HG02870 (cell line): ENCODE results near the gene SEMA4D.

ENCODE experiments used
- ATAC-seq: cut with Tn5 transposase; IDR thresholded peaks from one replicate; pipeline ENCODE4 v1.9.1; 2021; ENCODE audit warnings: mild to moderate bottlenecking, moderate library complexity; ENCODE audit not compliant: unreplicated experiment

Gene SEMA4D

DNA sequence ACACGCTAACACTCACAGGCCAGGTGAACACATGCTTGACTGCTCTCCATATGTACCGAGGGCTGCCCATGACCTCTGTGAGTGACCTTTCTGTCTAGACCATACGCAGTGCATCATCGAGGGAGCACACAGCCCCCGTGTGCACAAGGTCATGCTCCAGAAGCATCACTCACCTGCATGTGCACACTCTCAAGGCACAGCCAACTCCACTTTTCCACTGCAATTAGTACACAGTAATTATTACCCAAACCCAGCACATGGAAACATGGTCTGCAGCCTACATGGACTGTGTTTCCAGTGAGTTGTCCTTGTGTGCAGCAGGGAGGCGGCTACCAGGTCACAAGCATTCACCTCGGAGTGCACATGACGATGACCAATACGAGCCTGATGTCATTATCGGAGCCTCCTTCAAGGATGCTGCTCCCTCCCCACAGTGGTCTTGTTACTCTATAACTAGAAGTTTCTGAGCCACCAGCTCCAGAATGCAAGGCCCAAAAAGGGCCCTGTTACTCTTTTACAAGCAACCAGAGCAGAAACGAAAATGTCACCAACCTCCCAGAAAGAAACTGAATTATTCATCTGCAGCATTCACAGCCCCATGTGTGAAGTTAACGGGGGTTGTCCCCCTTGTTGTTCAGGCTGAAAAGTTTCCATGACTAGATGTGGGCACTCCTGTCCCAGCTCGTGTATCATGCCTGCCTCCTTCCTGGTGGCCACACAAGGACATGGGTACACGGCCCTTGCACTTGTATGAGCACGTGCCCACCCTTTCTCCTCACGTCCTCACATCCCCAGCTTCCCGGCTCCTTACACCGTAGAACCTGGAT, 31.2 kb downstream of the SEMA4D start:
- ATAC-seq: peak; percentile 51

DNA sequence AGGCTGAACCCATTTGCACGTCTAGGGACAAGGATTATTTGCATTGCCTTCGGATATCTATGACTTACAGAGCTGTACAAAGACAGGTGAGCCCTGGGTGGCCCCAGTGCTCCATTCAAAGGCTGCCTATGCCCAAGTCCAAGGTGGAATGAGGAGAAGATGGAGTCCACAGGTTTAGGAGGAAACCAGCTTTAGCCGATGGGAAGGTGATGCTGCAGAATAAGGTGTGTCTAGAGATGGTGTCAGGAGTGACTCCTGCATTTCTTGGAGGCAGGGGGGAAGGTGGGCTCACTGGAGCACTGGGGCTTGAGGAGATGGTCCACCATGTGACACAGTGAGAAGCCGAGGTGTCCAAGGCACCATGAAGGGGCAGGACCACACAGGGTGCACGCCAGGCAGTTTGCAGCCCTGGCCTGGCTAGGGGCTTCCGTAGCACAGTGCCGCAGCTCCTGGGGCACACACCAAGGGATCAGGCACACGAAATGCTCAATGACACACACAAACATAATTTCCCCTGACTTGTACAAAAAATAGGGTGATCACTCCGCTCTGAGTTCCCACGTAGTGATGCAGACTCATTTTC, 32.1 kb downstream of the SEMA4D start:
- no peak for ATAC-seq

DNA sequence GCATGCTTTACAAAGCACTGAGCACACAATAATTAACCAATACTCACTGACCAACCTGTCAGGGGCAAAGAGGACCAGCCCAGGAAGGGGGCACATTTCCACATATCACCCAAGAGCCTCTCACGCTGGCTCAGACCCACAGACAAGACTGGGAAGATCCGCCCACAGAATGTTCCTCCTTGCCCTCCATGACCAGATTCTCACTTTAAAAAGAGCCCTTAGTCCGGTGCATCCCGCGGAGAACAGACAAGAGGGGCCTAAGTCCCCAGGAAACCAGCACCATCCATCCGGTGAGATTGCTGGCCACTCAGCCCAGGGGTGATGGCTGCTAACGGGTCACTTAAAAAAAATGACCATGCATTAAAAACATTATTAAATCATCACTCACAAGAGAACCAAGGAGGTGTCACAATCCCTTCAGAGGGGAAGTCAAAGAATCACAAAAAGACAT, 32.9 kb downstream of the SEMA4D start:
- ATAC-seq: no peak

DNA sequence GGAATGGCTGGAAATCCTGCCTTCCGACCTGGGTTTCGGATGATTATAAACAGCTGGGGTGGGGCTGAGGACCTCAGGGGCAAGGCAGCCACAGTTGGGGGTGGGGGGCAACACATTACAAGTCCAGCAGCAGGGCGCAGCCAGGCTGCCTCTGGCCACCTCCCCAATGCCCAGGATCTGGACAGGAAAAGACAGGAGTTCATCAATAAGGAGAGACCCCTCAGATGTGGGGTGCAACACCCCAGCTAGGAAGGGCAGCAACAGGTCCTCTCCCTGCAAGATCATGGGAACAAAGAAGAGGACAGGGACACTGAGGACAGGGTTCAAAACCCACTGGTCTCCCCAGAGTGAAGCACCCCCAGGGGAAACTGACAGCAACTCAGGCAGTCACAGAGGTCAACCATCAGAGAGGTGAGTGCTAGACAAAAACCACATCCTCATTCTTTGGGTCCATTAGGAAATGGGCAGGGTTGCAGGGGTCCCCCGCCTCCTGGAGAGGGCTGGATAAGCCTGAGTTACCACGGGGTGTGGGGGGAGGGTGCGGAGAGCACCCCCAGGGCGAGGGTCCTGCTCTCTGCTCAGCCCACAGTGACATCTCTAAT, 33.5 kb downstream of the SEMA4D start:
- ATAC-seq: no peak

DNA sequence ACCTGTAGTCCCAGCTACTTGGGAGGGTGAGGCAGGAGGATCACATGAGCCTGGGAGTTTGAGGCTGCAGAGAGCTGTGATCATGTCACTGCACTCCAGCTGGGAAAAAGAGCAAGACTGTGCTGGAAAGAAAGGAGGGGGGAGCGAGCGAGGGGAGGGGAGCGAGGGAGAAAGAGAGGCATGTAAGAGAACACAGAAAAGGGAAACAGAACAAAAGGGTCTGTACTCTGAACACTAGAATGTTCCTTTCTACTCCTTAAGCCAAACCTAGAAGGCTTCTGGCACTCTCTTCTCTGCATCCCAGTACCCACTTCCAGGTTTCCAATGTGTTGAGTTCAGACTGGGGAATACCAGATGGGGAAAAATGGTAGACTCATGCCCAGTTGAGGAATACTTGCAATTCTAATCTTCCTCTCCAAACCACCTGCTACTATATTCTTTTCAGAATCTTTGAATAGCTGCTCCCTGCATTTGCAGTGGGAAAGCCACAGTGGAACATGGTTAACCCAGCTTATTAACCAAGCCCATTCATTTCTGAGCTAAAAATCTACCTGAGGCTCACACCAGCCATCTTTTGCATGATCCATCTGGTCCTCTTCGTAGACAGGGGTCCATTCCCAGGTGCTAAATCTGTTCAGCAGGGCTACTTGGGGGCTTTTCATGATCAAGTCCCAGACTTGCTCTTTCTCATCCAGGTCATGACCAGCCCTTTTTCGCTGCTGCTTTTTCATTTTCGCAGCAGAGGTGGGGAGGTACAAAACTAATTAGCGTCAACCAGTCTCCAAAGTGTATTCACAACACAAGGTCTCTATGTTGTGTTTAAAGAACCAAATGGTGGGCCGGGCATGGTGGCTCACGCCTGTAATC, 34.9 kb downstream of the SEMA4D start:
- no peak for ATAC-seq

DNA sequence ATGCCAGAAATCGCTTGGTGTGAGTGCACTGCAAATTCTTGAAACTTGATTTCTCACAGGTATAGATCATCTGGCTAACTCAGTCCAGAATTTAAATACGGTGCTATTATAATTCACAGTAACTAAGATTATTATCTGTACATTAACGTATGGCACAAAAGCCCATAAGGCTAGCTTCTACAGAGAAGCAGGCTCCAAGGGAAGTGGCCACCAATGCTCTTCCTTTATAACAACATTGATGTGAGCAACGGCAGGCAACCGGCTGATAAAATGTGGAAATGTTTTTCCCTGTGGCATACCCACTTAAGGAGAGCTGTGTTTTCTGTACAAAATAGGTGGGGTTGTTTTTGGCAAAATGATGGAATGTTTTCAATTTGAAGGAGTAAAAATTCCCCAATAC, 35.7 kb downstream of the SEMA4D start:
- no peak for ATAC-seq

DNA sequence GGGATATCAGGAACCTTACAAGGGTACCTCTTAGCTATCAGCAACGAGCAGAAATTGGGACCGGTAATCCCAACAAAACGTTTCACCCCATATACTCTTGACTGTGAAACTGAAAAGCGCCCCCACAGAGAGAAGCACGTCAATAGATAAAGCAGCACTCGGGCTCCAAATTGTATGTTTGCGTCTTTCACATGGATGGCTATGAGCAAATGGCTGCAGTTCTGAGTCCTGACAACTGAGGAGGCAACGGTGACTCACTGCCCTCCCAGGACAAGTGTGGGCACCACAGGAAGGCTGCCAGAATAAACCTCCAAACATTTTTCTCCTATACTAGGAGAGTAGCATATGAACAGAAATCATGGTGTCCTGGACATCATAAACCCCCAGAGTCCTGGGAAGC, 36.6 kb downstream of the SEMA4D start:
- no peak for ATAC-seq

DNA sequence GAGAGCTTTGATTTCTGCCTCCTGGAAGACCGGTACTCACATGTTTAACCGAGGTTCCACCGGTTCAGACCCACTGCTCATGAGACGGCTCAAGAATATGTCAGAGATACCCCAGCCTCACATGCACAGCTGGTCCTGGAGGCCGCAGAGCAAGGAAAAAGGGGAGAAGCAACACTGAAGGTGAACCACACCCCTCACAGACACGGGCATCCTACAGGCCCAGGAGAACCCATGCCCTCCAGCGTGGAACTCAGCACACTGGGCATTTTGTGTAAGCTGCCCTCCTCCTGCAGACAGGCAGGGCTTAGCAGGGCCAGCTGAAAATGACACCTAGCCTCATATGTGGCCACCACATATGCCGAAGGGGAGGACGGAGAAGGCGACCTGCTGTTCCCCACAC, 37.4 kb downstream of the SEMA4D start:
- ATAC-seq: no peak

DNA sequence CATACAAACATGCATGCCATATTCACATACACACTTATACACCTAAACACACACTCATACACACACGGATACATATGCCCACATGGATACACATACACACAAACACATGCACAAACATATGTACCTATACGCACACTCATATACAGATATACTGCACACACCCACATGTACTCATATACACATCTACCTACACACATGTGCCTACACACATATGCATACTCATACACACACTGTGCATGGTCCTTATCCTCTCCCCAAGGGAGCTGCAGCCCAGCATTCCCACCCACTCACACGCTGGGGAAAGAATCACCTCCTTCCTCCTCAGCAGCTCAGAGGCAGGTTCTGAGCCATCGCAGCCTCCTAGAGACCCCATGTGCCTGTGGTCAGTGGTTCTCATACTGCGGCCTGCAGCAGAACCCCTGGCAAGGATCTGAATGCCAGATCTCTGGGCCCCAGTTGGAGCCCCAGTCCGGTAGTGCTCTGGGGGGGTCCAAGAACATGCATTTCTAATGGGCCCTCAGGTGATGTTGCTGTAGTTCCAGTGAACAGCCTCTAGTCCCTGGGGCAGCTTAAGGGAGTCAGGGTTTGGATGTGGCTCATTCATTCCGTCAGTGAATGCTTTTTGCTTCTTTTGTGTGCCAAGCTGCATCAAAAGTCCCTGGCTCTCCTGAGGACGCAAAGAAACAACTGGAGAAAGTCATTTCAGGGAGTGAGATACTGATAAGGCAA, 39.0 kb downstream of the SEMA4D start:
- no peak for ATAC-seq

DNA sequence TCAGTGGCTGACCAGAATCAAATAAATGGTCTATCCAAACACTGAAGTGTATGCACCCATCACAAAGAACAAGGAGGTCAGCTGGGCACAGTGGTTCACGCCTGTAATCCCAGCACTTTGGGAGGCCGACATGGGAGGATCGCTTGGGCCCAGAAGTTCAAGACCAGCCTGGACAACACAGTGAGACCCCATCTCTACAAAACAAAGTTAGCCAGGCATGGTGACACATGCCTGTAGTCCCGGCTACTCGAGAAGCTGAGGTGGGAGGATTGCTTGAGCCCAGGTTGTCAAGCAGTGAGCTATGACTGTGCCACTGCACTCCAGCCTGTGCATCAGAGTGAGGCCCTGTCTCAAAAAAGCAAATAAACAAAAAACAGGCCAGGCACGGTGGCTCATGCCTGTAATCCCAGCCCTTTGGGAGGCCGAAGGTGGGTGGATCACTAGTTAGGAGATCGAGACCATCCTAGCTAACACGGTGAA, 40.5 kb downstream of the SEMA4D start:
- no peak for ATAC-seq

DNA sequence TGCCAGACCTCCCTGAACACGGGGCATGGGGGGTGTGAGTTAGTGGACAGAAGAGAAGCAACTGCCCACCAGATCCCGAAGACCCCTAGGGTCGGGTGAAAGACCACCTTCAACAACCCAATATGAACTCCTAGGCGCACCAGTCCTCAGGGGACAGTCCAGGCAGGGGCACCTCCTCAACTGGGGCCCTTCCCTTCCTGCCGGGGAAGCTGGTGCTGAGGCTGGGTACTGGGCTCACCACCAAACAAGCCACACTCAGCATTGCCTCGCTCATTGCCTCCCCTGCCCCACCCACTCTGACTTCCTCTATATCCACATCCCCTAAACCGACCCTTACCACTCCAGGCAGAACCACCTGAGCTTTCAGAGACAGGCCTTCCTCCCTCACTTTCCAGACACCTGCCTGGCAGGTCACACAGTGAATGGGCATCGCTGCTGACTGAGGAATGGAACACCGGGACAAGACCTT, 42.5 kb downstream of the SEMA4D start:
- no peak for ATAC-seq

DNA sequence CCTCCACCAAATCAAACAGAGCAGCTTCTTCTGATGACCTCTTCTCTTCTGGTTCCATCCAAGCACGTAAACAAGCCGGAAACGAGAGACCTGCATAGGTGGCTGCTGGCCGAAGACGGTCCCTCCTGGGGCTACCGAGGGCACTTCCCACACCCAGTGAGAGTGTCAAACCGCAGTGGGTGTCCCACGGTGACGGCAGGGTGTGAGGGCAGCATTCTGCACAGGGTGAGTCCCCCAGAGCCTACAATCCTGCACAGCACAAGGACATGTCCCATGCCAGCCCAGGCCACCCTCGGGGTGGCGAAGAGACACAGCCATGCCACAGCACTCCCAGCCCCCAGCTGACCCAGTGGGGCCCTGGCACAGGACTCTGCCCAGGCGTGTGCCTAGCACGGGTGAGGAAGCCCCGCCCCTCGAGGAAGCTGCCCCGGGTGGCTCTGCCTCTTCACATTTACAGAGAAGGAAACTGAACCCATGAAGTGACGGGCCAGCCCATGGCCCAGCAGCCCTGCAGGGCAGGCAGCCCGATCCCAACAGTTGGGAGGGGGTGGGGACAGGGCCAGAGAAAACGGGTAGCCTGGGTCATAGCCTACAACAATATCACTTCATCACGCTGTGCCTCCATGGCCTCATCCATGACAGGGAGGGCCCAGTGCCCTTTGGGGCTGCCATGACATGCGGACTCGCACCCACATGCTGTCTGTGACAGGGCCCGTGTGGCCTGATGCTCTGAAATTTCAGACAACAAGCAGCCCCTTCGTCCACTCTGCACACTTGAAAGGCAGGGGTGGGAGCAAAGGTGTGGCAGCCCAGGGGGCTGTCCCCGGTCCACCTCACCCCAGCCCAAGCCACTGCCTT, 43.2 kb downstream of the SEMA4D start:
- no peak for ATAC-seq

DNA sequence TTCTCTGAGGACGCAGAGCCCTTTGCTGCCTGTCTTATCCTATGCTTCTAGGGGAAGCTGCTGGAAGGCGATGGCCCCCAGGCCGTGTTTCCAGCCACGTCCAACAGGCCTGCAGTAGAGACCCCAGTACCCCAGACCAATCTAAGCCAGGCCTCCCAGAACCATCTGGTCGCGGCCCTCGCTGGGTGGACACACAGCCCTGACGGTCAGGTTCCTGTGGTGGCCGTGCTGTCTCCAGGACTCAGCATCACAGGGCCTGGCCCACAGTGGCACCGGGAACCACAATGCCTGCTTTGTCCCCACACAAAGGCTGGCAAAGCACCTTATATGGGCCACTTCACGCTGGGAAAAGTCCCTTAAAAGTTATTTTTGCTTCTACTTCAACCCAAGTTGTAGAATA, 44.5 kb downstream of the SEMA4D start:
- no peak for ATAC-seq

DNA sequence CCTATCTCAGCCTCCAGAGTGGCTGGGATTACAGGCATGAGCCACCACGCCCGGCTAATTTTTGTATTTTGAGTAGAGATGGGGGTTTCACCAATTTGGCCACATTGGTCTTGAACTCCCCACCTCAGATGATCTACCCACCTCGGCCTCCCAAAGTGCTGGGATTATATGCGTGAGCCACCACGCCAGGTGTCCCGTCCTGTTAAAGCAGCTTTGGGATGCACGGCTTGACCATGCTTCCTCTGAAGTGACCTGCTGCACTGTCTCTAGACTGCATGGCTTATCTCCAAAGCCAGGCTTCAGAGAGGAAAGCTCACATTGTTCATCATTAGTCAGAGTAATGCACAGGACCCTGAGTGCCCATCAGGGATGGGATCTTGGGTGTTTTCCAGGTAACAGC, 45.4 kb downstream of the SEMA4D start:
- ATAC-seq: no peak

DNA sequence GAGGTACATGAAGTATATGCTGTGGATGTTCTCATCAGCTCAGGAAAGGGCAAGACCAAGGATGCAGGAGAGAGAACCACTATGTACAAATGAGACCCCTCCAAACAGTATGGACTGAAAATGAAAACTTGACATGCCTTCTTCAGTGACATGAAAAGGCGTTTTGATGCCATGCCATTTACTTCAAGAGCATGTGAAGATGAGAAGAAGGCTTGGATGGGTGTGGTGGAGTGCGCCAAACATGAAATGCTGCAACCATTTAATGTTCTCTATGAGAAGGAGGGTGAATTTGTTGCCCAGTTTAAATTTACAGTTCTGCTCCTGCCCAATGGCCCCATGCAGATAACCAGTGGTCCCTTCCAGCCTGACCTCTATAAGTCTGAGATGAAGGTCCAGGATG, 47.7 kb downstream of the SEMA4D start:
- no peak for ATAC-seq

DNA sequence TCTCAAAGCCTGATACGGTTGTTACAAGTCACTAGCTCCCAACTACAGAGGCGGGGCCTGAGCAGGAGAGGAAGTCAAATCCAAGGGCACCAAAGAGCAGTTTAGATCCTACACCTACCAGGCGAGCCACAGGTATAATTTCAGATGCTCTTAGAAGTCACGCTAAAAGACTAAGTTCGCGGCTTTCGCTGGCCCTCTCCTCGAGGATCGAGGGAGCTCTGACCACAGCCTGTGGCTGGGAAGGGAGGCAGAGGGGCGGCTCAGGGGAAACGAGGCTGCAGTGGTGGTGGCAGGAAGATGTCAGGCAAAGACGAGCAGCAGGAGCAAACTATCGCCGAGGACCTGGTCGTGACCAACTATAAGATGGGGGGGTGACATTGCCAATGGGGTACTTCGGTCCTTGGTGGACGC, 48.6 kb downstream of the SEMA4D start:
- ATAC-seq: no peak

DNA sequence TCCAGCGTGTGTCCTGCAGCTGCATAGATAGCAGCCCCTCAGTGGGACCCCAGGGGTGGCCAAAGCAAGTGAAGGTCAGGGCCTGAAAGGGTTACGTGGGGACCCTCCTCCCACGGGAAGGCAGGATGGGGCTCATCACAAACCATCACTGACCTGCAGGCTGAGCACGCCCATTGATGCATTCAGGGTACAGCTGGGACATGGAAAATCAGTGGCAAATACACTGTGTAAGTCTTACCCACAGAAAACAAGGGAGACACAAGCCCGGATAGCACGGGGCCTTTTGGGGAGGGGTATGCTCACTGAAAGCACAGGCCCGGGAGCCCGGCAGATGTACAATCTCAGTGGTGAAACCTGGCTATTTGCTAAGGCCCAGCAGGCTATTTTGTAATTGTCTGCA, 49.1 kb downstream of the SEMA4D start:
- no peak for ATAC-seq

DNA sequence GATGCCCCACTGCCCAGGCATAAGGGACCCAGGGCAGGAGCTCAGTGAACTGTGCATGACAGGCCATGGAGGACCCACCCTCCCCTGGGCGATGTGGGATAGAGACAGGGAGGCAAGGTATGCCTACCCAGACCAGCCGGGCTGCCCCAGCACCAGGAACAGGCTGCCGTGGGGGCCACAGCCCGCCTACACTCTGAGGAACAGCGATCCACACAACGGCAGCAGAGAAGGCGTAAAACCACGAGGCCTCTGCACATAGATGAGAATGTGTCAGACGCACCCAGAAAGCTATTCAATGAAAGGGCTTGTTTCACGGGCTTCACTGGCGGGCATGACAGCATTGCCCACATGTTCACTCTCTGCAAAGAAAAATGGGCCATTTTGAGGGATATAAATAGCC, 49.5 kb downstream of the SEMA4D start:
- no peak for ATAC-seq

DNA sequence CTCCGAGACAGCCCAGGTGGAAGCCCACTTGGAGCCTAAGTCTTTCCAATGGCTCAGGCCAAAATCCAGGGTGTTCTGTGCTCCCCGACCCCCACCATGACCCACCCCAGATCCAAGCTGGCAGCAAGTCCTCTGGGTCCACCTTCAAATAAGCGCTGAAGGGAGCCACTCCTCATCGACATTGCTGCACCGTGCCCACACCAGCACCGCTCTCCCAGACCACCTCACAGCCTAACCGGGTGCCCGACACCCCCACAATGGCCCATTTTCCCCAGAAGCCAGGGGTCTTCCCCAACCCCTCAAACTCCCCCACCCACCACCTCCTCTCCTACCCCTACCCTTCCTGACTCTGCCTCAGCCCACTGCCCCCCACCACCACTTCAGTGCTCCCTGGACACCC, 50.5 kb downstream of the SEMA4D start:
- no peak for ATAC-seq

DNA sequence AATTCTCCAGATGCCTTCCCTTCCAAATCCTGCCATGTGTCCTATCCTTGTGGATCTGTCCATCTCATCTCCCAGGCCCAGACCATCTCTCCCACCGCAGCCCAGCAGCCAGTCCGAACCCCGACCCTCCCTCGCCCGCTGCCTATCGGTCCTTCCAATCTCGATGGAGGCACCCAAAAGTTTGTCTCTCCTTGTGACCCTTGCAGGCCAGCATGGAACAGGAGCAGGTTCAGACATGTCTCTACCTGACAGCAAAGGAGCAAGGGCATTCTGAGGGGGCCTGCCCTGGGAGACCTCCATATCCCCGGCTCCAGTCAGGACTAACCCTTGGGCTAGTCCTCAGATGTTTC, 51.0 kb downstream of the SEMA4D start:
- no peak for ATAC-seq
